Activated naive CD4-positive, alpha-beta T cell treated with anti-CD3 and anti-CD28 coated beads for 36 hours (primary cell): ENCODE measurements around the gene PRRC2A. TPM values are rescaled to one million over a fixed set of nuclear protein-coding genes. Genes with fewer than 3 reads are reported as not detected.
A peak's percentile ranks its signal among the peaks of the same experiment; 100 is the strongest.

Source experiments
- CTCF ChIA-PET: fragments of 350-600 bp; sonication (Branson Sonifier 250); formaldehyde crosslinking; loops from one replicate; lab custom pipeline; 2021; ENCODE audit warnings: antibody characterized with exemption; lab: Charles Lee
- DNase-seq: peaks from one replicate; pipeline ENCODE4 v3.0.0-alpha.2; 2020
- H3K27ac Mint-ChIP-seq: one replicate; pipeline ENCODE4 v1.8.0; 2021; ENCODE audit warnings: mild to moderate bottlenecking, mixed read lengths
- H3K27me3 Mint-ChIP-seq: one replicate; pipeline ENCODE4 v1.8.0; 2021; ENCODE audit warnings: low read depth, mixed read lengths
- H3K36me3 Mint-ChIP-seq: one replicate; pipeline ENCODE4 v1.8.0; 2021; ENCODE audit warnings: low read depth, mixed read lengths
- H3K4me1 Mint-ChIP-seq: one replicate; pipeline ENCODE4 v1.8.0; 2021; ENCODE audit warnings: low read depth, mixed read lengths
- H3K4me3 Mint-ChIP-seq: one replicate; pipeline ENCODE4 v1.8.0; 2021; ENCODE audit warnings: mild to moderate bottlenecking, moderate library complexity, mixed read lengths
- H3K9me3 Mint-ChIP-seq: one replicate; pipeline ENCODE4 v1.8.0; 2021; ENCODE audit warnings: mixed read lengths
- intact Hi-C: fragments of 100-400 bp; cut with micrococcal nuclease; formaldehyde crosslinking; loops from one replicate; pipeline ENCODE4 v1.15.1; 2023
- total RNA-seq, 2 experiments: library from RNA; stranded (reverse); gene quantifications; one replicate each; pipeline ENCODE4 v1.2.3, GENCODE V29; 2021

The PRRC2A gene
- total RNA-seq, 2 experiments from 2014 or later: 283 to 304 TPM

DNA sequence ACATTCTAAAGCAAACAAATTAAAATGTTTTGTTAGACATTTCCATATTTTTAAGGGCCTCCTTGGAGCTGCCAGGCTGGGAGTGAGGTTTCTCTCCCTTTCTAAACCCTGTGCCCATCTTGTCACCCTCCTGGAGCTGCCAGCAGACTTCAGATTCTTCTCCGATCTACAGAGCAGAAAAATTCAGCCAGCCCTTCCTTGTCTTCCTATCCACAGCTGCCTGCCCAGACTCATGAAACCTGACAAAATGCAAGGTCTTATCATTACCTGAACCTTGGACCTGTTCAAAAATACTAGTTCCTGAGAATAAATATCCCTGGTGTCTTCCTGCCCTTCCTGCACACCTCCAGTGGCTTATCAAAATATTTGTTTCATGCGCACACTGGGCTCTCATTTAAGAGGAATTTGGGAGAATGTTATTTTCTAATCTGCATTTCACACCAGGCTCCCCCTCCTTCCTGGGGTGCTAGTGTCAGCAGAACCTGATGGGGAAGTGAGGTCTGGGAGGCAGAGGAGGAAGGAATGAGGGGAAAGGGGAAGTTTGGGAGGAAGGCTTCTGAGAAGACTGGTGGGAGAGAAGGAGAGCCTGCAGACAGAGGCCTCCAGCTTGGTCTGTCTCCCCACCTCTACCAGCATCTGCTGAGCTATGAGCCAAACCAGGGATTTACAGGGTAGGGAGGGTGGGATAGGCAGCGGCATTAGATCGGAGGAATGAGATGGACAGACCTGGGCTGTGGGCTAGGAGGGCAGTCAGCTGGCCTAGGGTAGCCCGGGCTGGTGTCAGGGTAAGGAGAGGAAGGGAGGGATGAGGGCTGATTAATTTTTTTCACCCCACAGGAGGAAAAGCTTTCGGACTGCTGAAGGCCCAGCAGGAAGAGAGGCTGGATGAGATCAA lies 5.6 kb upstream of the PRRC2A start, which contains the start of gene AIF1:
Gene AIF1 (plus strand): TSS at position 551 of the 895 bp plus-strand sequence. CDS start 96 bp downstream, at position 647.
- Mint-ChIP-seq H3K36me3 (peaks cover 16% of the 10 kb centered on the region), H3K4me3 (peak within 1 kb of the TSS; percentile 77), H3K27me3 (no peaks in the 10 kb centered on the region), H3K9me3 (no peaks in the 10 kb centered on the region), H3K27ac (peak within 1 kb of the TSS; percentile 91), H3K4me1 (peaks cover 43% of the 10 kb centered on the region)
- CTCF ChIA-PET: interaction anchor here (6.4 kb wide), 1 partner anchor 17 kb away, joined by 41 read pairs; no protein-coding TSS in a partner anchor
- intact Hi-C loops: no loop called here
- DNase-seq: no peak

DNA sequence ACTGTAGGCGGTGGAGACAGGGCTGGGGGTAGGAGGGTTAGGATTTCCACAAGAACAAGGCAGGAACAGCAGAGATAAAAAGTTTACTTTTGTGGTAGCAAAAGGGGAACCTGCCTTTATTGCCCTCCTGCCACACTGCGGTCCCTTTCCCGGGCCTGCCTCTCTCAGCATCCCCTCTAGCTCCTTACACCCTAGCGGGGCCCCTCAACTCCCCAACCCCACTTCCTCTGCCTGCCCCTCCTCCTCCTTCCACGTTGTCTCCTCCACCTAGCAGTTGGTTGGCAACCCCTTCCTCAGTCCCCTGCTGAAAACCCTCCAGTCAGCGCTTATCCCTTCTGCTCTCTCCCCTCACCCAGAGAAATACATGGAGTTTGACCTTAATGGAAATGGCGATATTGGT lies 4.8 kb upstream of the PRRC2A start:
- peak overlapping the region; percentile 77 for H3K4me3 Mint-ChIP-seq
- intact Hi-C loops: no loop called here
- no peaks in the 10 kb centered on the region for H3K9me3 Mint-ChIP-seq
- peak; percentile 74 for DNase-seq
- H3K36me3 Mint-ChIP-seq: peaks cover 16% of the 10 kb centered on the region
- H3K4me1 Mint-ChIP-seq: peaks cover 43% of the 10 kb centered on the region
- no peaks in the 10 kb centered on the region for H3K27me3 Mint-ChIP-seq
- CTCF ChIA-PET: interaction anchor here (1.2 to 6.4 kb wide), 4 partner anchors 18 to 75 kb away, joined by 3 to 41 read pairs (median 4); partner anchors contain the start of genes ATP6V1G2 and DDX39B
- H3K27ac Mint-ChIP-seq: peak overlapping the region; percentile 91

DNA sequence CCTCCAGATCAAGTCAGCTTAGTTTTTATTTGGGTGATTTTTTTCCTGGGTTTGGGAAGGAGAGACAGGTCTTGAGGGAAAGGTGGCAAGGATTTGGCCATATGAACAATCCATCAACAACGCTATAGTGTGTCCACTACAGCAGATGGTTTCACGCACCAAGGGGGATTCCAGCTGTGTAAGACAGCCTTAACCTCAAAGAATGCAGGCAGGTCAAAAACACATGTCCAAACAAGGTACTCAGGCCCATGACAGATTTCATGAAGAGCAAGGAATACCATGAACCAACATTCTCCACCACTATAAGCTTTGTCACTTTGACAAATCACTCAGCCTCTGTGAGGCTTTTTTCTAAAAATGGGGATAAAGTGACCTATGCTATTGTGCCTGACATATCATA lies 3.5 kb upstream of the PRRC2A start:
- intact Hi-C loops: no loop called here
- peak overlapping the region; percentile 91 for H3K27ac Mint-ChIP-seq
- peak overlapping the region; percentile 77 for H3K4me3 Mint-ChIP-seq
- H3K36me3 Mint-ChIP-seq: peaks cover 26% of the 10 kb centered on the region
- CTCF ChIA-PET: interaction anchor here (1.2 to 6.4 kb wide), 5 partner anchors 19 to 76 kb away, joined by 3 to 41 read pairs (median 4); partner anchors contain the start of genes ATP6V1G2 and DDX39B
- H3K4me1 Mint-ChIP-seq: peaks cover 49% of the 10 kb centered on the region
- H3K9me3 Mint-ChIP-seq: no peaks in the 10 kb centered on the region
- no peak for DNase-seq
- H3K27me3 Mint-ChIP-seq: no peaks in the 10 kb centered on the region

DNA sequence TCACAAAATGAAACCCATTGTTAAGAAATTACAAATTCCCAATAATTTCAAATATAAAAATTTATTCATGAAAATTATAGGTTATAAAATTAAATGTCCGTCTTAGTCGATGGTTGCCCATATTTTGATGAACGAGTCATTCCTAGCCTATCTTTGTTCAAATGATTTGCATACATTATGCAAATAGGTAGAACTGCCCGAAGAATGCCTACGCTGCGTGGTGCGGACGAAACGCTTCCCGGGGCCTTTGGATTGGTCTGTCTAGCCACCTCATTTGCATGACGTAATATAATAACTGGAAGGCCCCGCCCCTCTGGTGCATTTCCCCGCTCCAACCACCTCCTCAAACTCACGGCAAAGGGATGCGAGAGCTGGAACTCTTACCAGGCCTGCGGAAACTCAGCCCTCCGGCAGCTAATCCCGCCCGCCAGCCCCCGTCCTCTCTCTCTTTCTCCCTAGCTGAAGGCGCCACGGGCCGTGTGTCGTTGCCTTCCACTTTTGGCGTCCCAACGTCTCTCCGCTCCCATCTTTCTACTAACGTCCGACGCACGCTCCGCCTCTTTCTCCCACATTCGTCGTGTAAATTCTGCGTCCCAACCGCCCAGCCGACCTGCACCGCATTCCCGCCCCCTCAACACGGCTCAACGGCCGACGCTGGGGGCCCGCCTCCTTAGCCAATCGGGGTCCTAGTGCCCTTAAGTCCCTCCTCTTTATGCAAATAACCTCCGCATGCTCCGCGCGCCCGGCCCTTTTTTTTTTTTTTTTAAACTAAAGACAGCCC lies 520 bp upstream of the PRRC2A start:
- peak; percentile 99 for DNase-seq
- H3K4me3 Mint-ChIP-seq: peak overlapping the region; percentile 83
- peaks cover 55% of the 10 kb centered on the region for H3K4me1 Mint-ChIP-seq
- H3K27ac Mint-ChIP-seq: peak overlapping the region; percentile 97
- H3K27me3 Mint-ChIP-seq: no peaks in the 10 kb centered on the region
- intact Hi-C loops: loop anchor here (1.0 kb wide), 11 partner anchors 32 to 243 kb away; partner anchors contain the start of genes ABHD16A, BAG6 and NFKBIL1
- CTCF ChIA-PET: interaction anchor here (0.6 kb wide), 2 partner anchors 11 to 395 kb away, joined by 3 to 6 read pairs; no protein-coding TSS in a partner anchor
- no peaks in the 10 kb centered on the region for H3K9me3 Mint-ChIP-seq
- H3K36me3 Mint-ChIP-seq: peaks cover 50% of the 10 kb centered on the region

DNA sequence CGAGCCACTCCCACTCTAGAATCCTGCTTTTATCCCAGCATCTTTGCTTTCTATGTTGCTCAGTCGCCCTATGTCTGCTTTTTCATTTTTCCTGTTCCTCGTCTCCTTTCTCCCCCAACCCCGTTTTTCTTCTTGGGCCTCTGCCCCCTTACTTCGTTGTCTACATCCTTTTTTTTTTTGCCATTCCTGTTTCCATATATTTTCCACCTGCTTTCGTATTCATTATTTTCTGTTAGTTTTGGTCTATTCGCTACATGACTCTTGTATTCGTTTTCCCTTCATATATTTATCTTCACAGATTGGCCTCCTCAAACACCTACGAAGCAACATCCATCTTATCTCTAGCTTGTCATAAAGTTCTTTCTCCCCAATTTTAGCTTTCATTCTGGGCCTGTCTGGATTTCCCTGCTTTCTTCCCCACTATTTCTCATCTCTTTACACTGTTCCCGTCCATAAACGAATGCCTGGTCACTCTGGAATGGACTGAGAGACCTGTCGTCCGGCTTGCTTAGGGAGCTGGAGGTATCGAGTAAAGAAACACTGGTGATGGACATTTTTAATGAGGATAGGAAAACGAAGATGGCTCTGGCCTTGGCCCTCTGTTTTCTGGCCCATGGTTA lies 915 bp downstream of the PRRC2A start:
- CTCF ChIA-PET: interaction anchor here (1.1 kb wide), 3 partner anchors 13 to 127 kb away, joined by 4 to 7 read pairs (median 4); no protein-coding TSS in a partner anchor
- Mint-ChIP-seq H3K27ac (peak overlapping the region; percentile 97), H3K4me3 (peak overlapping the region; percentile 83), H3K27me3 (no peaks in the 10 kb centered on the region), H3K36me3 (peaks cover 63% of the 10 kb centered on the region), H3K4me1 (peaks cover 46% of the 10 kb centered on the region), H3K9me3 (no peaks in the 10 kb centered on the region)
- no peak for DNase-seq
- intact Hi-C loops: no loop called here

DNA sequence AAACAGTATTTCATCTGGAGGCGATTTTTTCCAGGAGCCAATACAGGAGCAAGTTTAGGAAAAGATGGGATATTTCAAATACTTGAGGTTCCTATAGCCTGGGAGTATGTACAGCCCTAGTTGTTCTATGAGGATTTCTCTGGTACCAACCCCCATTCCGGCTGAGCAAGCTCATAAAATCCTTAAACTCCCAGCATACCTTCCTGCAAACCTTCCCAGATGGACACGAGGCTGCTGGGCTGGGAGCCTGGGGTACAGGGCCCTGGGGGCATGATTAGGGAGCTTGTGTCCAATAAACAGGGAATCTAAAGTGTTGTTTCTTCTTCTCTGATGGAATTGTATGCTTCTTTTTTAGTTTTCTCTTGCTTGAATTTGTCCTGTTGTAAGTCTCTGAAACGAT lies 1.5 kb downstream of the PRRC2A start:
- intact Hi-C loops: no loop called here
- DNase-seq: no peak
- no peaks in the 10 kb centered on the region for H3K9me3 Mint-ChIP-seq
- peak overlapping the region; percentile 83 for H3K4me3 Mint-ChIP-seq
- H3K27me3 Mint-ChIP-seq: no peaks in the 10 kb centered on the region
- peaks cover 61% of the 10 kb centered on the region for H3K36me3 Mint-ChIP-seq
- H3K27ac Mint-ChIP-seq: peak overlapping the region; percentile 97
- H3K4me1 Mint-ChIP-seq: peaks cover 40% of the 10 kb centered on the region
- CTCF ChIA-PET: interaction anchor here (0.5 to 1.1 kb wide), 6 partner anchors 12 to 127 kb away, joined by 3 to 7 read pairs (median 4); partner anchors contain the start of gene ATP6V1G2

DNA sequence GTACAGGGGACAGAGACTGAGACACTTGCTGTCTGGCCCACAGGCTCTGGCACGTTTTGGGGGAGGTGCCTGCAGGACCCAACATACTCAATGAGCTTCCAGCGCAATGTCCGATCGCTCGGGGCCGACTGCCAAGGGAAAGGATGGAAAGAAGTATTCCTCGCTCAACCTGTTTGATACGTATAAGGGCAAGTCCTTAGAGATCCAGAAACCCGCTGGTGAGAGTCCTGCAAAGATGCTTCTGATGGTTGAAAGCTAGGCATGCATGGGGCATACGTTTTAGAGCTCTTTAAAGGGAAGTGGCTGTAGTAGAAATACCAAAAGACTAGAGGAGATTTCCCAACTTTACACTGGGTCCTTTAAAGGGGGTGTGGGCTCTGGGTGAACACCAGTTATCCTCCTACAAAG lies 2.2 kb downstream of the PRRC2A start:
- Mint-ChIP-seq H3K36me3 (peaks cover 65% of the 10 kb centered on the region), H3K4me1 (peaks cover 36% of the 10 kb centered on the region), H3K27ac (peak overlapping the region; percentile 97), H3K27me3 (no peaks in the 10 kb centered on the region), H3K4me3 (peak overlapping the region; percentile 83), H3K9me3 (no peaks in the 10 kb centered on the region)
- DNase-seq: no peak
- CTCF ChIA-PET: interaction anchor here (0.5 to 1.1 kb wide), 6 partner anchors 12 to 219 kb away, joined by 3 to 5 read pairs (median 4); partner anchors contain the start of gene ATP6V1G2
- intact Hi-C loops: no loop called here

DNA sequence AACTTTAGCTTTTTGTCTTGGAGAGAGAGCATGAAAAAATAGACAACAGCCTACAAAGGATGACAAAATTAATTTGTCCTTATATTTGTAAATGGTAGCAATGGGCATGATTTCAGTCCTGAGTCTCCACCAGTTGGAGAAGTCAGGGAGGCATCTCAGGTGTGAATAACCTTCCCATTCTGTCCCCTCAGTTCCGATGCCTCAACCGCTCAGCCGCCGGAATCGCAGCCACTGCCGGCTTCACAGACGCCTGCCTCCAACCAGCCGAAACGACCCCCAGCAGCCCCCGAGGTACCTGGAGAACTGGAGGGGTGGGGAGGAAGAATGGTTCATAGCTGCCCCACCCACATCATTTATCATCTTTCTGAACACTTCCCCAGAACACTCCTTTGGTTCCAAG lies 3.6 kb downstream of the PRRC2A start:
- no peaks in the 10 kb centered on the region for H3K9me3 Mint-ChIP-seq
- no peaks in the 10 kb centered on the region for H3K27me3 Mint-ChIP-seq
- DNase-seq: no peak
- H3K4me3 Mint-ChIP-seq: no peak overlapping the region
- H3K27ac Mint-ChIP-seq: peak overlapping the region; percentile 4
- CTCF ChIA-PET: no interaction called here
- intact Hi-C loops: no loop called here
- peaks cover 29% of the 10 kb centered on the region for H3K4me1 Mint-ChIP-seq
- H3K36me3 Mint-ChIP-seq: peaks cover 72% of the 10 kb centered on the region

DNA sequence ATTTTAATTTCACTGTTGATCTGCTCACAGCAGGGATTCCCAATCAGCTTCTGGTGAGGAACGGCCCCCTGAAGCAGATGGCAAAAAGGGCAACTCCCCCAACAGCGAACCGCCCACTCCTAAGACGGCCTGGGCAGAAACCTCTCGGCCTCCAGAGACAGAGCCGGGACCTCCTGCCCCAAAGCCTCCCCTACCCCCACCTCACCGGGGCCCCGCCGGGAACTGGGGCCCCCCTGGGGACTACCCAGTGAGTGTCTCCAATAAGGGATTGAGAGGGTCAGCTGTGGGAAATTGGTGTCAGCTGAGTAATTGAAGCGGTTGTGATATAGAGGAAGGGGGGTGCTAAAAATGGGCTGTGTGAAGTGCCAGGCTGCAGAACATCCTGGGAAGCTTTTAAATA lies 6.4 kb downstream of the PRRC2A start:
- CTCF ChIA-PET: no interaction called here

DNA sequence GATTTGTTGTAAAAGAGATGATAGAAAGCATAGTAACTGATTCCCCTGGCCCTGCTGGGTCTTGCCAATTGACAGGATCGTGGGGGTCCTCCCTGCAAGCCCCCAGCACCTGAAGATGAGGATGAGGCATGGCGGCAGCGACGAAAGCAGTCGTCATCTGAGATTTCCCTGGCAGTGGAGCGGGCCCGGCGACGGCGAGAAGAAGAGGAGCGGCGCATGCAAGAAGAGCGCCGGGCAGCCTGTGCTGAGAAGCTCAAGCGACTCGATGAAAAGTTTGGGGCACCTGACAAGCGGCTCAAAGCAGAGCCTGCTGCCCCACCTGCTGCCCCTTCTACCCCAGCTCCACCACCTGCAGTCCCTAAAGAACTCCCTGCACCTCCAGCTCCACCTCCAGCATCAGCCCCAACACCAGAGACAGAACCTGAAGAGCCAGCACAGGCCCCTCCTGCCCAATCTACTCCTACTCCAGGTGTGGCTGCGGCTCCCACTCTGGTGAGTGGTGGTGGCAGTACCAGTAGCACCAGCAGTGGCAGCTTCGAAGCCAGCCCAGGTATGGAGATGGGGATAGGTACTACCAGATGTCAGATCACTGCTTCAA lies 7.3 kb downstream of the PRRC2A start:
- Mint-ChIP-seq H3K4me1 (peaks cover 11% of the 10 kb centered on the region), H3K36me3 (peaks cover 80% of the 10 kb centered on the region), H3K4me3 (no peak overlapping the region), H3K9me3 (no peaks in the 10 kb centered on the region), H3K27me3 (no peaks in the 10 kb centered on the region), H3K27ac (peak overlapping the region; percentile 14)
- DNase-seq: no peak
- CTCF ChIA-PET: no interaction called here
- intact Hi-C loops: no loop called here

More for the DNA sequence above, 6.4 kb downstream of the PRRC2A start:
- H3K27ac Mint-ChIP-seq: no peak overlapping the region
- no peak overlapping the region for H3K4me3 Mint-ChIP-seq
- peaks cover 20% of the 10 kb centered on the region for H3K4me1 Mint-ChIP-seq
- H3K27me3 Mint-ChIP-seq: no peaks in the 10 kb centered on the region
- intact Hi-C loops: no loop called here
- peaks cover 83% of the 10 kb centered on the region for H3K36me3 Mint-ChIP-seq
- no peak for DNase-seq
- no peaks in the 10 kb centered on the region for H3K9me3 Mint-ChIP-seq

DNA sequence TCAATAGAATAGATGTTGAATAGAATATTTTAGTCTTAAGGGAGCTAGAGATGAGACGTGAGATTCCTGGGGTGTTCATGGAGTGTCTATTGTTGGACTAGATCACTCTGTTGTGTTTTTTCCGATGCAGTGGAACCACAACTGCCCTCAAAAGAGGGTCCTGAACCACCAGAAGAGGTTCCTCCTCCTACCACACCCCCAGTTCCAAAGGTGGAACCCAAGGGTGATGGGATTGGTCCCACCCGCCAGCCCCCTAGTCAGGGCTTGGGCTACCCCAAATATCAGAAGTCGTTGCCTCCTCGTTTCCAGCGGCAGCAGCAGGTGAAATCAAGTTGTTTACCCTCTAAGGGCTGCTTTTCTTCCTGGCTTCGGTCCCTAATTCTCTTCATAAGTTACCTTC lies 8.5 kb downstream of the PRRC2A start:
- no peaks in the 10 kb centered on the region for H3K27me3 Mint-ChIP-seq
- intact Hi-C loops: no loop called here
- CTCF ChIA-PET: no interaction called here
- H3K27ac Mint-ChIP-seq: no peak overlapping the region
- H3K4me3 Mint-ChIP-seq: no peak overlapping the region
- peaks cover 80% of the 10 kb centered on the region for H3K36me3 Mint-ChIP-seq
- H3K9me3 Mint-ChIP-seq: no peaks in the 10 kb centered on the region
- DNase-seq: no peak
- H3K4me1 Mint-ChIP-seq: peaks cover 5% of the 10 kb centered on the region
